Pancreas (tissue), 10 donors: ENCODE results near the gene SRPRB. TPM values are rescaled to one million over a fixed set of nuclear protein-coding genes. Genes with fewer than 3 reads are reported as not detected.

Experiments used
- ATAC-seq, 4 donors: fragments of 200-7000 bp; cut with Tn5 transposase; one replicate each; pipeline versions ENCODE4 v1.8.0 to v1.9.1; 2020; ENCODE audit warnings: mild to moderate bottlenecking in 4 of 4, moderate library complexity in 4 of 4
- DNase-seq, 6 donors: peaks; one replicate each; pipeline ENCODE4 v3.0.0-alpha.2; 2020
- FAIRE-seq: peaks from 2 replicates; lab custom pipeline; 2012; peaks lifted over from hg19 to GRCh38; lab: Jason Lieb, UNC
- H3K27ac ChIP-seq, 4 donors: fragments of 200-600 bp; sonication (generic); 1 replicate in 3 of 4; 2 replicates in 1 of 4; pipeline versions ENCODE4 v1.5.0 to v1.8.0; 2020
- H3K27me3 ChIP-seq, 4 donors: fragments of 200-600 bp; one replicate each; pipeline ENCODE4 v1.8.0; 2021
- H3K36me3 ChIP-seq, 3 donors: fragments of 200-600 bp; sonication (generic) in 1 of 3; one replicate each; pipeline versions ENCODE4 v1.5.0 to v1.8.0; 2020 to 2021
- H3K4me1 ChIP-seq, 3 donors: fragments of 200-600 bp; one replicate each; pipeline ENCODE4 v1.8.0; 2021
- H3K4me3 ChIP-seq, 4 donors: fragments of 200-600 bp; sonication (generic) in 2 of 4; one replicate each; pipeline versions ENCODE4 v1.5.0 to v1.8.0; 2020 to 2021
- H3K9me3 ChIP-seq, 4 donors: fragments of 200-600 bp; one replicate each; pipeline ENCODE4 v1.8.0; 2021
- WGBS, 2 donors: extraction: QIAGEN DNeasy Blood & Tissue Kit; methylation state at CpG; one replicate each; pipeline ENCODE4 v1.1.7; 2013; 5-methylcytosine and 5-hydroxymethylcytosine counted together
- intact Hi-C, 3 donors: fragments of 100-400 bp; cut with DNase I; formaldehyde crosslinking; loops; one replicate each; pipeline versions ENCODE4 v1.11.1 to v1.14.2; 2022
- polyA plus RNA-seq, 2 donors: library from polyadenylated mRNA; stranded (reverse); fragments of 200-250 nt; gene quantifications; one replicate each; pipeline ENCODE4 v1.2.3, GENCODE V29; 2013
- total RNA-seq, 6 donors: library from RNA; stranded (reverse); fragmentation: NEBNext Ultra II Directional in 4 of 6; extraction: Animal tissue kit (Norgen Biotek cat#: 25700) in 4 of 6; gene quantifications; one replicate each; pipeline versions ENCODE4 v1.2.1 to v1.2.4, GENCODE V29; 2021 to 2023
- TF ChIP-seq, protein P1 (sequence below), 4 donors: fragments of 200-600 bp; sonication (generic) in 3 of 4; IDR thresholded peaks; one replicate each; pipeline versions ENCODE4 v1.5.0 to v1.8.0; 2021; ENCODE audit warnings: antibody characterized with exemption in 4 of 4
- donor health status: healthy with polysubstance abuse.
- donor health status: DM: no; HTN: no; CAD: no; lungs with moderate emphysema.
- donor health status: DM: no; HTN: no; CAD: no.
- donor health status: control.
- donor health status: control.
- donor health status: Bipolar disorder and iron deficiency.
- donor health status: DM: yes; HTN: yes; CAD: no.
- donor health status: DM: no; HTN: no; CAD: no.
- donor health status: DM: no; HTN: no; CAD: no.
- donor health status: DM: yes; HTN: yes; CAD: no.

The SRPRB gene
- total and polyA plus RNA-seq, 8 donors, result 37.0 to 132 (median 75.3) TPM

DNA sequence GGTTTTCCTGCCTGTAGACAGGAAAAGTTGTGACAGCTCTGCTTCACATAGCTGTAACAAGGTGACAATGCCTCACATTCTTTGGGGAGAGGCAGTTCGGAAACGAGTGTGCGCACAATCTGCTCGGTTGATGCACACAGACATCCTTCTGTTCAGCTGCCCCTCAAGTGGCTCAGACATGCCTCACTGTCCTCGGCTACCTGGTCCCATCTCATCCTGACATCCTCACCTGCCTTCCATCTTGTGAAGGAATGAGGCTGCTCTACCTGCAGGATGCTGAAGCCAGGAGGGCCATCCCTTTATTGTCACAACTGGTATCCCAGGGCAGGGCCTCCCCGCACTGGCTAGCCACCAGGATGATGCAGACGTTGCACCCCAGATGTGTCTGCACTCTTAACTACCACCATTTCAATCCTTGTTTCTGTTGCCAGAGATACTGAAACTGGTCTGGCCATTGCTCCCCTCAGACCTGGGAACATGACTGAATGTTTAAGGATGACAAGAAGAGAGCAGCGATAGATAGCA is 19.4 kb downstream of the SRPRB start:
- ATAC-seq, result no peak
- no peaks in the 10 kb centered on the region for H3K4me1 ChIP-seq
- no peaks in the 10 kb centered on the region for H3K27me3 ChIP-seq
- TF ChIP-seq, protein P1, sequence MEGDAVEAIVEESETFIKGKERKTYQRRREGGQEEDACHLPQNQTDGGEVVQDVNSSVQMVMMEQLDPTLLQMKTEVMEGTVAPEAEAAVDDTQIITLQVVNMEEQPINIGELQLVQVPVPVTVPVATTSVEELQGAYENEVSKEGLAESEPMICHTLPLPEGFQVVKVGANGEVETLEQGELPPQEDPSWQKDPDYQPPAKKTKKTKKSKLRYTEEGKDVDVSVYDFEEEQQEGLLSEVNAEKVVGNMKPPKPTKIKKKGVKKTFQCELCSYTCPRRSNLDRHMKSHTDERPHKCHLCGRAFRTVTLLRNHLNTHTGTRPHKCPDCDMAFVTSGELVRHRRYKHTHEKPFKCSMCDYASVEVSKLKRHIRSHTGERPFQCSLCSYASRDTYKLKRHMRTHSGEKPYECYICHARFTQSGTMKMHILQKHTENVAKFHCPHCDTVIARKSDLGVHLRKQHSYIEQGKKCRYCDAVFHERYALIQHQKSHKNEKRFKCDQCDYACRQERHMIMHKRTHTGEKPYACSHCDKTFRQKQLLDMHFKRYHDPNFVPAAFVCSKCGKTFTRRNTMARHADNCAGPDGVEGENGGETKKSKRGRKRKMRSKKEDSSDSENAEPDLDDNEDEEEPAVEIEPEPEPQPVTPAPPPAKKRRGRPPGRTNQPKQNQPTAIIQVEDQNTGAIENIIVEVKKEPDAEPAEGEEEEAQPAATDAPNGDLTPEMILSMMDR (IDR thresholded peaks at IDR 0.05), result no peak
- DNase-seq, result no peak
- peaks cover 4 to 19% (median 14%) of the 10 kb centered on the region in 3 donors for H3K36me3 ChIP-seq
- WGBS, 2 donors, result 81 to 82% methylated on average over 8 of the region's 8 CpGs
- intact Hi-C loops, result loop anchor here in 1 of 3 donors (5.0 kb wide), 1 partner anchor 102 kb away; no protein-coding TSS in a partner anchor
- H3K27ac ChIP-seq, result no peak overlapping the region
- no peak for FAIRE-seq
- H3K9me3 ChIP-seq, result no peaks in the 10 kb centered on the region
- H3K4me3 ChIP-seq, result no peak overlapping the region

DNA sequence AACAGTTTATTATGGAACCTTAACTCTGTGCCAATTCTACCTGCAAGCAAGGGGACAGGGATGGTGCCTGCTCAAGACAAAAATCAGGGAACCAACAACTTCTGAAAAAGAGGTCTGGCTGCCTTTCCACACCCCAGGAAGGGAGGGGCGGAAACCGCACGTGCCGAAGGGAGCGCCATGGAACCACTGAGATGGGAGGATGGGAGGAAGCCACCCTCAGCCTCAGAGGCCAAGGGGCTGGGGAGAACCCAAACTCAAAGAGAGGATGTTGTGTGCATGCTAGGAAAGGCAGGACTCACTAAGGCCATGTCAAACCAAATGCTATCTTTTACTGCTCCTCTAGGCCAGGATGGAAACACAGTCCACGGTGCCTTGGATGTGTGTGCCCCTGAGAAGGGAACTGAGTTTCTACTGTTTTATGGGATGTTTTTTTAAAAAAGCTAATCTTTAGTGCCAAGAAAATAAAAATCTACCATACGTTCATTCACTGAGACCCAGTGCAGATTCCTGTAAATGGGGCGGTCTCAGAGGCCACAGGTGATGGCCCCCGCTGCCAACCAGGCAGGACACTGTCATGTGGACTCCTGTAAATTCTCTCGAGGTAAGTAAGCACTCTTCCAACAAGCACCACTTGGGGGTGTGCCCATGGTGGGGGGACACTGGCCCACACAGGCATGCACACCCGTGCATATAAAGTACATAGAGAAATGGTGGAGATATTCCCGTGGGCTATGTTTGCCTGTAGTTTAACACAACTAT is 20.5 kb downstream of the SRPRB start:
- ATAC-seq (no peak), DNase-seq (peak in 1 of 6 donors; percentile 7), FAIRE-seq (no peak)
- Histone ChIP-seq H3K27me3 (no peaks in the 10 kb centered on the region), H3K9me3 (no peaks in the 10 kb centered on the region), H3K36me3 (peaks cover 0 to 8% (median 3%) of the 10 kb centered on the region in 3 donors), H3K27ac (no peak overlapping the region), H3K4me3 (no peak overlapping the region), H3K4me1 (no peaks in the 10 kb centered on the region)
- 81 to 83% methylated on average over 12 of the region's 12 CpGs for WGBS, 2 donors
- TF ChIP-seq, protein P1 (IDR thresholded peaks at IDR 0.05), result no peak
- intact Hi-C loops, result no loop called here

DNA sequence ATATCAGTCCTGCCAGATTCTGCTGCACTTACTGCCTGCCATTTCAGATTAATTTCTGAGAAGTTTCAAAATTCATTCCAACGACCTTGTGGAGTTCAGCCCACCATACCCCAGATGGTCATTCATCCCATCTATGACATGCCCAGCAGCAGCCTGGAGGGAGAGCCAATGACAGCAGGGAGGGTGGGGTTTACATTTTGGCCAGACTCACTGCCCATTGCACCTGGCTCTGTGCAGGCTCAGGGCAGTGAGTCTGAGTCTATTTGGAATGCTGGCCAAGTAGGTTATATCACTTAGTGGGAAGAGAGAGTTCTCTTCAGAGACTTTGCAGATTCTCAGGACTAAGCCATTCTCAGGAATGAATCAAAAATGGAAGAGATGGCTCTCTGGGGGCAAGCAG is 21.5 kb downstream of the SRPRB start:
- no peak for ATAC-seq
- DNase-seq, result no peak
- TF ChIP-seq, protein P1 (IDR thresholded peaks at IDR 0.05), result no peak
- WGBS, 2 donors, result 8 to 9% methylated on average over 1 of the region's 1 CpG
- intact Hi-C loops, result no loop called here
- Histone ChIP-seq H3K4me1 (no peaks in the 10 kb centered on the region), H3K36me3 (peaks cover 0 to 8% (median 3%) of the 10 kb centered on the region in 3 donors), H3K9me3 (no peaks in the 10 kb centered on the region), H3K27ac (no peak overlapping the region), H3K4me3 (no peak overlapping the region), H3K27me3 (no peaks in the 10 kb centered on the region)
- no peak for FAIRE-seq

DNA sequence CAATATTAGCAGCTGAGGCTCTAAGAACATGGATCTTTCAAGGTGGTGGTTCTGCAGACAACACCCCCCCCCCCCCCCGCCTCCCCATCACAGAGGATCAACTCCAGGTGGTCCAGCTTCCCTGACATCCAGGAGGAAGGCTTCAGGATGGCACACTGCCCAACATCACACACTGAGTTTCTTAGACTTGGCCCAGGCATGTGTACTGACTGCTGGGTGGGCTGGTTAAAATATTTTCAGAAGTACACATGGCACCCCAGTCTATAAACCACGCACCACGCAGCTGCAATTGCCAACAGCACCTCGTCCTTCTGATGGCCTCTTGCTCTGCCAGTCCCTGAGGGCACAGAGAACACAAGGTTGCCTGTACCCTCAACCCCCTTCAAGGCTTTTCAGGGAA is 22.1 kb downstream of the SRPRB start:
- ATAC-seq, result no peak
- TF ChIP-seq, protein P1 (IDR thresholded peaks at IDR 0.05), result no peak
- intact Hi-C loops, result no loop called here

More for the DNA sequence above, 22.1 kb downstream of the SRPRB start:
- 77 to 90% methylated on average over 4 of the region's 4 CpGs for WGBS, 2 donors
- Histone ChIP-seq H3K4me1 (no peaks in the 10 kb centered on the region), H3K27ac (no peak overlapping the region), H3K4me3 (no peak overlapping the region), H3K36me3 (peaks cover 0 to 8% (median 3%) of the 10 kb centered on the region in 3 donors), H3K9me3 (no peaks in the 10 kb centered on the region), H3K27me3 (no peaks in the 10 kb centered on the region)
- FAIRE-seq (no peak), DNase-seq (peak in 1 of 6 donors; percentile 14)
